Neural progenitor cell (in vitro differentiated cells): ENCODE measurements around the gene TOLLIP. TPM values are rescaled to one million over a fixed set of nuclear protein-coding genes. Genes with fewer than 3 reads are reported as not detected.

ENCODE experiments used
- DNase-seq: peaks from one replicate; pipeline ENCODE4 v3.0.0-alpha.2; 2016; ENCODE audit warnings: low spot score
- H2AFZ ChIP-seq: fragments of 200-600 bp; sonication (generic); replicated peaks from 2 replicates; pipeline ENCODE4 v1.6.1; 2016; ENCODE audit warnings: antibody characterized with exemption
- H3F3A ChIP-seq: fragments of 200-600 bp; sonication (generic); 2 replicates; pipeline ENCODE4 v1.6.1; 2016; ENCODE audit warnings: antibody characterized with exemption, low read depth
- H3K27ac ChIP-seq: fragments of 200-600 bp; sonication (generic); 2 replicates; pipeline ENCODE4 v1.5.1; 2016; ENCODE audit warnings: mild to moderate bottlenecking
- H3K27me3 ChIP-seq: fragments of 200-600 bp; sonication (generic); 2 replicates; pipeline ENCODE4 v1.6.1; 2016; ENCODE audit warnings: mild to moderate bottlenecking, moderate library complexity
- H3K36me3 ChIP-seq: fragments of 200-600 bp; sonication (generic); 2 replicates; pipeline ENCODE4 v1.5.1; 2016
- H3K4me1 ChIP-seq: fragments of 200-600 bp; sonication (generic); 2 replicates; pipeline ENCODE4 v1.6.1; 2016; ENCODE audit warnings: mixed run types
- H3K4me2 ChIP-seq: fragments of 200-600 bp; sonication (generic); 2 replicates; pipeline ENCODE4 v1.6.1; 2016
- H3K4me3 ChIP-seq: fragments of 200-600 bp; sonication (generic); 2 replicates; pipeline ENCODE4 v1.5.1; 2016
- H3K79me2 ChIP-seq: fragments of 200-600 bp; sonication (generic); 2 replicates; pipeline ENCODE4 v1.6.1; 2016; ENCODE audit warnings: low read depth
- H3K9ac ChIP-seq: fragments of 200-600 bp; sonication (generic); 2 replicates; pipeline ENCODE4 v1.6.1; 2016
- H3K9me3 ChIP-seq: fragments of 200-600 bp; sonication (generic); 2 replicates; pipeline ENCODE4 v1.5.1; 2016; ENCODE audit warnings: low read depth
- H4K20me1 ChIP-seq: fragments of 200-600 bp; sonication (generic); 2 replicates; pipeline ENCODE4 v1.6.1; 2016; ENCODE audit warnings: low read depth
- H3K27ac Mint-ChIP-seq: 3 replicates; pipeline ENCODE4 v1.8.0; 2021; ENCODE audit warnings: mixed read lengths
- H3K27me3 Mint-ChIP-seq: 2 replicates; pipeline ENCODE4 v1.8.0; 2022; ENCODE audit warnings: low read depth, mild to moderate bottlenecking, inconsistent platforms, moderate library complexity, mixed read lengths; ENCODE audit not compliant: insufficient read depth
- H3K36me3 Mint-ChIP-seq: 3 replicates; pipeline ENCODE4 v1.8.0; 2021; ENCODE audit warnings: mixed read lengths
- H3K4me1 Mint-ChIP-seq: 3 replicates; pipeline ENCODE4 v1.8.0; 2021; ENCODE audit warnings: mixed read lengths
- H3K4me3 Mint-ChIP-seq: 3 replicates; pipeline ENCODE4 v1.8.0; 2021; ENCODE audit warnings: mild to moderate bottlenecking, moderate library complexity, mixed read lengths
- H3K9me3 Mint-ChIP-seq: 3 replicates; pipeline ENCODE4 v1.8.0; 2020; ENCODE audit warnings: mixed read lengths
- CTCF ChIP-seq: fragments of 200-600 bp; sonication (generic); IDR thresholded peaks from 2 replicates; pipeline ENCODE4 v1.5.1; 2017; ENCODE audit warnings: antibody characterized with exemption, mild to moderate bottlenecking
- EZH2 ChIP-seq: fragments of 200-600 bp; sonication (generic); IDR thresholded peaks from 2 replicates; pipeline ENCODE4 v1.6.1; 2017; ENCODE audit warnings: antibody characterized with exemption, mild to moderate bottlenecking, moderate library complexity
- EZH2phosphoT487 ChIP-seq: fragments of 200-600 bp; sonication (generic); IDR thresholded peaks from 2 replicates; pipeline ENCODE4 v1.6.1; 2017; ENCODE audit warnings: antibody characterized with exemption
- total RNA-seq: library from RNA; depleted of rRNA; stranded (reverse); fragments of >200 nt; gene quantifications from 2 replicates; pipeline ENCODE4 v1.2.3, GENCODE V29; 2015; ENCODE audit warnings: low replicate concordance

TOLLIP gene
- total RNA-seq, 1 donor from 2014 or later, result 8.5 TPM

- no peak overlapping the region for H3K4me2 ChIP-seq
- Mint-ChIP-seq H3K9me3 (no peaks in the 10 kb centered on the region), H3K36me3 (no peaks in the 10 kb centered on the region), H3K4me1 (peaks cover 2% of the 10 kb centered on the region), H3K27ac (no peak overlapping the region), H3K27me3 (peaks cover 2% of the 10 kb centered on the region), H3K4me3 (no peak overlapping the region)
- no peak overlapping the region for H3K4me3 ChIP-seq
- no peaks in the 10 kb centered on the region for H3F3A ChIP-seq
- TF ChIP-seq EZH2, result no peak
- no peak for TF ChIP-seq CTCF
- no peak for TF ChIP-seq EZH2phosphoT487
- H3K79me2 ChIP-seq, result no peaks in the 10 kb centered on the region
- no peaks in the 10 kb centered on the region for H3K4me1 ChIP-seq
- no peak overlapping the region for H2AFZ ChIP-seq
- H3K27me3 ChIP-seq, result no peaks in the 10 kb centered on the region
- H4K20me1 ChIP-seq, result no peaks in the 10 kb centered on the region
- no peaks in the 10 kb centered on the region for H3K36me3 ChIP-seq
- no peak overlapping the region for H3K27ac ChIP-seq
- no peak overlapping the region for H3K9ac ChIP-seq
- no peaks in the 10 kb centered on the region for H3K9me3 ChIP-seq
- no peak for DNase-seq
Observed at GRCh38 chr11:1232021-1232882, 77.2 kb downstream of the TOLLIP start.

GRCh38 chr11:1231396-1232020, 77.9 kb downstream of the TOLLIP start:
- TF ChIP-seq CTCF, result no peak
- TF ChIP-seq EZH2, result no peak
- TF ChIP-seq EZH2phosphoT487, result no peak
- Histone ChIP-seq H3K9ac (no peak overlapping the region), H3K4me1 (no peaks in the 10 kb centered on the region), H3K4me3 (no peak overlapping the region), H3K36me3 (no peaks in the 10 kb centered on the region), H3K27ac (no peak overlapping the region), H3K9me3 (no peaks in the 10 kb centered on the region), H3K27me3 (no peaks in the 10 kb centered on the region), H4K20me1 (no peaks in the 10 kb centered on the region), H3K4me2 (no peak overlapping the region), H2AFZ (no peak overlapping the region), H3F3A (no peaks in the 10 kb centered on the region), H3K79me2 (no peaks in the 10 kb centered on the region)
- Mint-ChIP-seq H3K4me3 (no peak overlapping the region), H3K4me1 (peaks cover 2% of the 10 kb centered on the region), H3K27ac (no peak overlapping the region), H3K9me3 (no peaks in the 10 kb centered on the region), H3K36me3 (no peaks in the 10 kb centered on the region), H3K27me3 (peaks cover 2% of the 10 kb centered on the region)
- no peak for DNase-seq

- H3F3A ChIP-seq, result no peaks in the 10 kb centered on the region
- H3K9ac ChIP-seq, result no peak overlapping the region
- H3K4me3 Mint-ChIP-seq, result no peak overlapping the region
- H3K4me1 ChIP-seq, result no peaks in the 10 kb centered on the region
- H3K27me3 Mint-ChIP-seq, result peaks cover 2% of the 10 kb centered on the region
- H3K36me3 ChIP-seq, result no peaks in the 10 kb centered on the region
- no peak for DNase-seq
- no peak overlapping the region for H3K4me2 ChIP-seq
- H4K20me1 ChIP-seq, result no peaks in the 10 kb centered on the region
- H3K27me3 ChIP-seq, result no peaks in the 10 kb centered on the region
- H3K27ac ChIP-seq, result no peak overlapping the region
- H3K79me2 ChIP-seq, result no peaks in the 10 kb centered on the region
- no peak overlapping the region for H3K27ac Mint-ChIP-seq
- no peaks in the 10 kb centered on the region for H3K36me3 Mint-ChIP-seq
- H3K4me3 ChIP-seq, result no peak overlapping the region
- no peak for TF ChIP-seq EZH2phosphoT487
- TF ChIP-seq CTCF, result no peak
- no peak for TF ChIP-seq EZH2
- H3K9me3 Mint-ChIP-seq, result no peaks in the 10 kb centered on the region
- H3K4me1 Mint-ChIP-seq, result peaks cover 2% of the 10 kb centered on the region
- H3K9me3 ChIP-seq, result no peaks in the 10 kb centered on the region
- no peak overlapping the region for H2AFZ ChIP-seq
Observed at GRCh38 chr11:1230456-1231395, 78.7 kb downstream of the TOLLIP start.
